ENCODE data around the gene CAPG.

GRCh38 chr2:85452237-85452636, 42.1 kb upstream of the CAPG start:
- TF ChIP-seq, protein P1, sequence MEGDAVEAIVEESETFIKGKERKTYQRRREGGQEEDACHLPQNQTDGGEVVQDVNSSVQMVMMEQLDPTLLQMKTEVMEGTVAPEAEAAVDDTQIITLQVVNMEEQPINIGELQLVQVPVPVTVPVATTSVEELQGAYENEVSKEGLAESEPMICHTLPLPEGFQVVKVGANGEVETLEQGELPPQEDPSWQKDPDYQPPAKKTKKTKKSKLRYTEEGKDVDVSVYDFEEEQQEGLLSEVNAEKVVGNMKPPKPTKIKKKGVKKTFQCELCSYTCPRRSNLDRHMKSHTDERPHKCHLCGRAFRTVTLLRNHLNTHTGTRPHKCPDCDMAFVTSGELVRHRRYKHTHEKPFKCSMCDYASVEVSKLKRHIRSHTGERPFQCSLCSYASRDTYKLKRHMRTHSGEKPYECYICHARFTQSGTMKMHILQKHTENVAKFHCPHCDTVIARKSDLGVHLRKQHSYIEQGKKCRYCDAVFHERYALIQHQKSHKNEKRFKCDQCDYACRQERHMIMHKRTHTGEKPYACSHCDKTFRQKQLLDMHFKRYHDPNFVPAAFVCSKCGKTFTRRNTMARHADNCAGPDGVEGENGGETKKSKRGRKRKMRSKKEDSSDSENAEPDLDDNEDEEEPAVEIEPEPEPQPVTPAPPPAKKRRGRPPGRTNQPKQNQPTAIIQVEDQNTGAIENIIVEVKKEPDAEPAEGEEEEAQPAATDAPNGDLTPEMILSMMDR (conservative IDR thresholded peaks at IDR 0.05; ENCODE audit: low read depth, low read length) = no peak
- TF ChIP-seq MAFK (IDR thresholded peaks at IDR 0.05; ENCODE audit: low read depth, low read length) (no peak), CEBPB (IDR thresholded peaks at IDR 0.05; ENCODE audit: low read depth, low read length) (no peak), RAD21 (IDR thresholded peaks at IDR 0.05; ENCODE audit: low read length) (no peak), BHLHE40 (IDR thresholded peaks at IDR 0.05; ENCODE audit: low read depth, low read length) (no peak)
- TF ChIP-seq, protein P2, sequence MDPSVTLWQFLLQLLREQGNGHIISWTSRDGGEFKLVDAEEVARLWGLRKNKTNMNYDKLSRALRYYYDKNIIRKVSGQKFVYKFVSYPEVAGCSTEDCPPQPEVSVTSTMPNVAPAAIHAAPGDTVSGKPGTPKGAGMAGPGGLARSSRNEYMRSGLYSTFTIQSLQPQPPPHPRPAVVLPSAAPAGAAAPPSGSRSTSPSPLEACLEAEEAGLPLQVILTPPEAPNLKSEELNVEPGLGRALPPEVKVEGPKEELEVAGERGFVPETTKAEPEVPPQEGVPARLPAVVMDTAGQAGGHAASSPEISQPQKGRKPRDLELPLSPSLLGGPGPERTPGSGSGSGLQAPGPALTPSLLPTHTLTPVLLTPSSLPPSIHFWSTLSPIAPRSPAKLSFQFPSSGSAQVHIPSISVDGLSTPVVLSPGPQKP (IDR thresholded peaks at IDR 0.05; ENCODE audit: borderline replicate concordance, low read depth, low read length) = no peak

All from IMR-90 (cell line).